Ishikawa (cell line): ENCODE measurements around the gene RNF186.

Experiments used
- CEBPB ChIP-seq: IDR thresholded peaks from 2 replicates; pipeline ENCODE4 v1.6.1; 2012
- CREB1 ChIP-seq: IDR thresholded peaks from 2 replicates; pipeline ENCODE4 v1.6.1; 2012; ENCODE audit warnings: low read depth
- EGR1 ChIP-seq: IDR thresholded peaks from 2 replicates; pipeline ENCODE4 v1.6.1; 2012
- EP300 ChIP-seq: IDR thresholded peaks from 2 replicates; pipeline ENCODE4 v1.6.1; 2012; ENCODE audit warnings: borderline replicate concordance
- FOXM1 ChIP-seq: IDR thresholded peaks from 2 replicates; pipeline ENCODE4 v1.6.1; 2012; ENCODE audit warnings: low read depth, borderline replicate concordance
- MAX ChIP-seq: IDR thresholded peaks from 2 replicates; pipeline ENCODE4 v1.6.1; 2012
- NFIC ChIP-seq: IDR thresholded peaks from 2 replicates; pipeline ENCODE4 v1.6.1; 2012
- RAD21 ChIP-seq: IDR thresholded peaks from 2 replicates; pipeline ENCODE4 v1.6.1; 2012; ENCODE audit warnings: low read depth
- REST ChIP-seq: IDR thresholded peaks from 2 replicates; pipeline ENCODE4 v1.6.1; 2012; ENCODE audit warnings: low read depth, mild to moderate bottlenecking
- TAF1 ChIP-seq: IDR thresholded peaks from 2 replicates; pipeline ENCODE4 v1.6.1; 2012; ENCODE audit warnings: low read depth, mild to moderate bottlenecking
- TCF12 ChIP-seq: IDR thresholded peaks from 2 replicates; pipeline ENCODE4 v1.6.1; 2012; ENCODE audit warnings: low read depth
- TEAD4 ChIP-seq: IDR thresholded peaks from 2 replicates; pipeline ENCODE4 v1.6.1; 2012
- YY1 ChIP-seq: IDR thresholded peaks from 2 replicates; pipeline ENCODE4 v1.6.1; 2012; ENCODE audit warnings: low read depth
- ZBTB7A ChIP-seq: IDR thresholded peaks from 2 replicates; pipeline ENCODE4 v1.6.1; 2012; ENCODE audit warnings: low read depth
- TF ChIP-seq, protein P1 (sequence below): IDR thresholded peaks from 2 replicates; pipeline ENCODE4 v1.6.1; 2012

The RNF186 gene

DNA sequence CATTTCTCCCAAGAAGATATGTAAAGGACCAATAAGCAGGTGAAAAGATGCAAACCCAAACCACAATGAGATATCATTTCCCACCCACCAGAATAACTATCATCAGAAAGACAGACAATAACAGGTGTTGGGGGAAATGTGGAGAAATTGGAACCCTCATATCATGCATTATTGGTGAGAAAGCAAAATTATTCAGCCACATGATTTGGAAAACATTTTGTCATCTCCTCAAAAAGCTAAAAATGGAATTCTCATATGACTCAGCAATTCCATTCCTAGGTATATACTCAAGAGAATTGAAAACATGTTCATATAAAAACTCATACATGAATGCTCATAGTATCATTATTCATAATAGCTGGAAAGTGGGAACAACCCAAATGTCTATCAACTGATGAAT lies 25.1 kb upstream of the RNF186 start:
- TF ChIP-seq TCF12 (no peak), NFIC (no peak), TAF1 (no peak), TEAD4 (no peak)

DNA sequence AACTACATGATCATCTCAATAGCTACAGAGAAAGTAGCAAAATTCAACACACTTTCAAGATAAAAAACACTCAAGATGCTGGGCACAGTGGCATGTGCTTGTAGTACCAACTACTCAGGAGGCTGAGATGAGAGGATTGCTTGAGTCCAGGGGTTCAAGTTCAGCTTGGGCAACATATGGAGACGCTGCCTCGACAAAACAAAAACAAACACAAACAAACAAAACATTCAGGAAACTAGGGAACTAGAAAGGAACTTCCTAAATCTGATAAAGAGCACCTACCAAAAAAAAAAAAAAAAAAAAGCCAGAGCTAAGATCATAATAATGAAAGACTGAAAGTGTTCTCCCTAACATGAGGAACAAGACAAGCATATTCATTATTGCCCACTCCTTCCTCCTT lies 22.8 kb upstream of the RNF186 start:
- TF ChIP-seq FOXM1 (no peak), YY1 (no peak), EP300 (no peak), MAX (no peak), NFIC (no peak)

DNA sequence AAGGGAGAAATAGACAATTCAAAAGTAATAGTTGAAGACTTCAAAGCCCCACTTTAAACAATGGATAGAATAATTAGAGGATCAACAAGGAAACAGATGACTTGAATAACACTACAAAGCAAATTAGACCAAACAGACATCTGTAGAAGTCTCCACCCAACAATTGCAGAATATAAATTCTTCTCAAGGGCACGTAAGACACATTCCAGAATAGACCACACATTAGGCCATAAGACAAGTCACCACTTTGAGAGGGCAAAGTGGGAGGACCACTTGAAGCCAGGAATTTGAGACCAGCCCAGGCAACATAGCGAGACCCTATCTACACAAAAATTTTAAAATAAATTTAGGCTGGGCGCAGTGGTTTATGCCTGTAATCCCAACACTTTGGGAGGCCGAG lies 20.5 kb upstream of the RNF186 start:
- no peak for TF ChIP-seq TEAD4
- no peak for TF ChIP-seq RAD21
- TF ChIP-seq MAX, result no peak
- TF ChIP-seq EP300, result no peak
- no peak for TF ChIP-seq TAF1
- no peak for TF ChIP-seq EGR1
- no peak for TF ChIP-seq NFIC
- TF ChIP-seq, protein P1, sequence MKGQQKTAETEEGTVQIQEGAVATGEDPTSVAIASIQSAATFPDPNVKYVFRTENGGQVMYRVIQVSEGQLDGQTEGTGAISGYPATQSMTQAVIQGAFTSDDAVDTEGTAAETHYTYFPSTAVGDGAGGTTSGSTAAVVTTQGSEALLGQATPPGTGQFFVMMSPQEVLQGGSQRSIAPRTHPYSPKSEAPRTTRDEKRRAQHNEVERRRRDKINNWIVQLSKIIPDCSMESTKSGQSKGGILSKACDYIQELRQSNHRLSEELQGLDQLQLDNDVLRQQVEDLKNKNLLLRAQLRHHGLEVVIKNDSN, result no peak
- no peak for TF ChIP-seq ZBTB7A
- TF ChIP-seq TCF12, result no peak

GRCh38 chr1:19831441-19831840 lies 16.4 kb upstream of the RNF186 start:
- no peak for TF ChIP-seq CEBPB
- TF ChIP-seq NFIC, result no peak
- no peak for TF ChIP-seq TCF12
- TF ChIP-seq ZBTB7A, result no peak
- TF ChIP-seq TEAD4, result no peak
- no peak for TF ChIP-seq MAX
- no peak for TF ChIP-seq EP300
- TF ChIP-seq CREB1, result no peak
- TF ChIP-seq, protein P1, result no peak
- no peak for TF ChIP-seq FOXM1
- TF ChIP-seq EGR1, result no peak
- TF ChIP-seq REST, result no peak
- TF ChIP-seq TAF1, result no peak
- TF ChIP-seq RAD21, result no peak
- TF ChIP-seq YY1, result no peak

- TF ChIP-seq REST (no peak), NFIC (no peak), CEBPB (no peak), TAF1 (no peak), ZBTB7A (no peak)
These were observed 13.5 kb upstream of the RNF186 start for GRCh38 chr1:19828546-19828945.

- no peak for TF ChIP-seq MAX
- no peak for TF ChIP-seq REST
- no peak for TF ChIP-seq TEAD4
These were observed 10.2 kb upstream of the RNF186 start for GRCh38 chr1:19825298-19825697.
